WI38 (cell line): ENCODE results near the gene RALY.
A peak's percentile ranks its signal among the peaks of the same experiment; 100 is the strongest.

Experiments used
- H3K4me3 ChIP-seq: 2 replicates; pipeline ENCODE4 v1.5.1; 2011; ENCODE audit warnings: low read depth, mild to moderate bottlenecking, control low read depth, low read length
- TF ChIP-seq, protein P1 (sequence below): IDR thresholded peaks from 2 replicates; pipeline ENCODE4 v1.5.1; 2012; ENCODE audit warnings: low read depth, mild to moderate bottlenecking, control low read depth, low read length

The RALY gene

DNA sequence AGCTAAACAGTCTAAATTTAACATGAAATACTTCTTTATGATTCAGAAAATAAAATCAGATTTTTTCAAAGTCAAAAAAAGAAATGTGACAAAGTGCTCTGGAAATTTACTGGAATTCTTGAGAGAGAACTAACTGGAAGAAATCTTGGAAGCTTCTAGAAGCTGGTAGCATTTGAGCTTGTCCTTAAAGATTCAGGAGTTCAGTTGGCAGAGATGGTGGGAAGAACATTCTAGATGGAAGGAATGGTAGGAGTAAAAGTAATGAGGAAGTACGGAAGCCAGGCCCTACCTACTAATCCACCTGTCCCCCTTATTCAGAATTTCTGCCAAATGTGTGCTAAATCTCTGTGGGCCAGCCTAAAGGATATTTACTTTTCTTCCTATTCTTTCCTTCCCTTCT, 21.2 kb downstream of the RALY start:
- no peak overlapping the region for H3K4me3 ChIP-seq
- TF ChIP-seq, protein P1, sequence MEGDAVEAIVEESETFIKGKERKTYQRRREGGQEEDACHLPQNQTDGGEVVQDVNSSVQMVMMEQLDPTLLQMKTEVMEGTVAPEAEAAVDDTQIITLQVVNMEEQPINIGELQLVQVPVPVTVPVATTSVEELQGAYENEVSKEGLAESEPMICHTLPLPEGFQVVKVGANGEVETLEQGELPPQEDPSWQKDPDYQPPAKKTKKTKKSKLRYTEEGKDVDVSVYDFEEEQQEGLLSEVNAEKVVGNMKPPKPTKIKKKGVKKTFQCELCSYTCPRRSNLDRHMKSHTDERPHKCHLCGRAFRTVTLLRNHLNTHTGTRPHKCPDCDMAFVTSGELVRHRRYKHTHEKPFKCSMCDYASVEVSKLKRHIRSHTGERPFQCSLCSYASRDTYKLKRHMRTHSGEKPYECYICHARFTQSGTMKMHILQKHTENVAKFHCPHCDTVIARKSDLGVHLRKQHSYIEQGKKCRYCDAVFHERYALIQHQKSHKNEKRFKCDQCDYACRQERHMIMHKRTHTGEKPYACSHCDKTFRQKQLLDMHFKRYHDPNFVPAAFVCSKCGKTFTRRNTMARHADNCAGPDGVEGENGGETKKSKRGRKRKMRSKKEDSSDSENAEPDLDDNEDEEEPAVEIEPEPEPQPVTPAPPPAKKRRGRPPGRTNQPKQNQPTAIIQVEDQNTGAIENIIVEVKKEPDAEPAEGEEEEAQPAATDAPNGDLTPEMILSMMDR = no peak

DNA sequence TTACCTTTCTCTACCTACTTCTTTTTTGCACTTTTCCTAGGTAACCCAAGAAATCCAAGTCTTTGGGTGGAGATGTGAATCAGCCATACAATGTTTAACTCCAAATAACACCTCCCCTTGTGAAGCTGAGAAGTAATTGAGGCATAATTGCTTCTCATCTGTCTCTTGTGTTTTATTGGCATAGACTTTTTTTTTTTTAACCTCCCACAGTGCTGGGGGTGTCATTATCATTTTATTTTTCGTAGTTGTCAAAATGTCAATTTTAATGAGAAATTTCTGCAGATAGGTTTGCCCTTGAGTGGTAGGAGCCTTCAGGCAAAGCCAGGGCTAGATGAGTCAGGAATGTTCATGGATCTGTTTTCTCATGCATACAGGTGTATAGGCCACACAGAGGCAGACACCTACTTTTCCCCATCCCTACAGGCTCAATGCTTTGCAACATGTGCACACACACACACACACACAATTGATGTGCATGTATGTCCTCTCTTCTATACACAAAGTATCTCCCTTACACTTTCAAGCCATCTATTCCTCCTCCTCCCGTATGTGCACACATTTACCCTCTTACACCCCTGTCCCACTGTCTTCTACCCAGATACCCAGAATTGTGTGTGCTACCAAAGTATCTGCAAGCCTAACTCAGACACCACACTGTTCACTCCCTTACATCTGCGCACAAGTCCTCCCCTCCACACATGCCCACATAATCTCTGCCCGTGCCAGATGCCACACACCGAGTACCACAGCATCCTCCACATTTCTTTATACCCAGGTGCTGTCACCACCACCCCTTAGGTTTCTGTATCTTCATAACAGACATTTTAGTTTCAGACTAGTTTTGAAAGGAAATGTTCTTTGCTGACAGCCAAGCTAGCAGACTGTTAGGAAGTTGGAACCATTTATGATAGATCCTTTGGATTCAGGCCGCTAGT, 22.0 kb downstream of the RALY start:
- TF ChIP-seq, protein P1 = no peak
- no peak overlapping the region for H3K4me3 ChIP-seq

- no peak overlapping the region for H3K4me3 ChIP-seq
These were observed 23.0 kb downstream of the RALY start for GRCh38 chr20:34016736-34017135.

DNA sequence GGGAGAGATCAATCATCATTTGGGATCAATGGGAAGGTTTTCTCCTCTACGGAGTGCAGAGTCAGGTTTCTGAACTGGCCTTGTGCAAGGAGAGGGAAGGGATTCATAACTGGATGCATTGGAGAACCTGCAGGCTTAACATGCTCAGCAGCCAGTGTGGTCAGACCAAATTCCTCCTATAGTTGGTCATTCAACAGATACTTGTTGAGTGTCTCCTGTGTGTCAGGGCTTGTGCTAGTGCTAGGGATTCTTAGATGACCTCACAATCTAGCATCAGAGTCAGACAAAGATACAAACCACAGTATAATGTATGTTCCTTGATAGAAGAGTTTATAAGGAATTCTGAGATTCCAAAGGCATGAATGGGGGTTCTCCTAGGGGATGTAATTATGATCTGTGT, 23.9 kb downstream of the RALY start:
- TF ChIP-seq, protein P1 = no peak
- H3K4me3 ChIP-seq = no peak overlapping the region

More at GRCh38 chr20:34016736-34017135, 23.0 kb downstream of the RALY start:
- TF ChIP-seq, protein P1 = no peak

DNA sequence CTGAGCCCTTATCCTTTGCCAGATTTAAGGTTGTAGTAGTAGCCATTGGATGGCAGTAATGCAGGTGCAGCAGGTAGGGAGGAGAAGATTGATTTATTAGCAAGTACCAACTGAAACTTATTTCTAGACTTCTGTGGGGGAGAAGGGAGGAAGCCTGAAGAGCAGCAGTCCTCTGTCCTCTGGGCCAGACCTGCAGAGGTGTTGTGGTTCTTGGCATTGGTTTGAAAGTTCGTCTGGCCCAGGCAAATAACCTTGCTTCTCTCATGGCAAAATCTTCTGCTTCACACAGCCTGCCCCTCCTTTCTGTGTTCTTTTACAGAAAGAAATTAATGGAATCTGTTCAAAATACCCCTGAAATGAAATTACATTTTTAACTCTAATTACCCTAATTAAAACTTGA, 24.5 kb downstream of the RALY start:
- H3K4me3 ChIP-seq = no peak overlapping the region
- TF ChIP-seq, protein P1 = no peak

DNA sequence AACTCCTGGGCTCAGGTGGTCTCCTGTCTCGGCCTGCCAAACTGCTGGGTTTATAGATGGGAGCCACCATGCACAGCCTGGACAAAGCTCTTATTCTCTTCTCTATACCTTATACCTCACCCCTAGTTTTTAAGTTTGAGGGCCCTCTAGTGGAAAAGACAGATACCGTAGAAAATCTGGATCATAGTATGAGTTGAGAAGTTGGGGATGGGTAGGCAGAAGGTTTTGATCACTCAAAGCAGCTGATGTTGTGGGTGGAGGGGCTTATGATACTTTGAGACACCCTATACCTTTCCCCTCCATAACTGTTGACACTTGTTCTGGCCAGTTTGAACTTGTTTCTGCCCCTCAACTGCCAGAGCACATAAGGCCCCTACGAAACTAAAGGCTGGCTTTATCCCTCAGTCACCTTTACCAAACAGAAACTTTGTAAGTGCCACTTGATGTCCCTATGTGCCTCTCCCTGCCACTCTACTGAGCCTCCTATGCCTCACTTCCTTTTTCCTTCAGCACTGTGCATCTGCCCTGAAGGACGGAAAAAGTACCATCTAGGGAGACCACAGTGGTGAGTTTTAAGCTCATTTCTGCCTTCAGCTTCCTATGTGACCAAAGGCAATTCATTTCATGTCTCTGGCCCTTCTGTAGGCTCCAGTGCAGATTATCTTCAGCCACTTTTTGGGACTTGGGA, 28.6 kb downstream of the RALY start:
- H3K4me3 ChIP-seq = no peak overlapping the region
- TF ChIP-seq, protein P1 = peak; percentile 13; the same call in 1 of the 2 replicates

DNA sequence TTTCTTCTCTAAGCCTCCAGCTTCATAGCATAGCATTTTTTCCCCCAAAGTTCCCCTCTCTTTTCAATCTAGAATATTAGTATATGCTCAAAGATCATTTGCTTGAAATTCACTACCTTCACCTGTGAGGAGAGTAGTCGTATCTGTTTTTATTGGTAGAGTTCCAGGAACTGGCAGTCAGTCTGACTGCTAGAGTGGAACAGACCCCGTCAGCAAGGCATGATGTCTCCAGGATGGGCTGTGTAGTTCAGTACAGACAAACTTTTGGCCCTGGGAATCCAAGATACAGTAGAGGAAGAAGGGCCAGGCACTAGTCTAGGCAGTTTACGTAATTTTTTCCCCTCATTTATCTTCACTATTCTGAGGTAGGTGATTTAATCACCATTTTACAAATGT, 29.1 kb downstream of the RALY start:
- TF ChIP-seq, protein P1 = no peak
- no peak overlapping the region for H3K4me3 ChIP-seq
